ENCODE measurements around the gene NIPSNAP3A.

The NIPSNAP3A gene

GRCh38 chr9:104774831-104775573 is 27.5 kb downstream of the NIPSNAP3A start:
- no peak for DNase-seq (ENCODE audit: low read depth)

DNA sequence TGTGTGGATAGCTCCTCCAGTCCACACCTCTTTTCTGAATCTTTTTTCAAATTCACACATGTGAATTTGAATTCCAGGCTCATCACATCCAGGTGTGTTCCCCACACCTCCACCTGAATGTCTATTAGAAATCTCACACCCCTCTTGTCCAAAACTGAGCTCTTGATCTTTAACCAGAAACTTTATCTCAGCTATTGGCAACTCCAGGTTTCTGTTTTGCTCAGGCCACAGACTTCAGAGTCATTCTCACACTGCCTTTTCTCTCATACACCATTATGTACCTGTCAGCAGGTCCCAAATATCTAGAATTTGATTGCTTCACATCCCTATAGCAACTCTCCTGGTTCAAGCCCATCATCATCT is 28.1 kb downstream of the NIPSNAP3A start:
- DNase-seq (ENCODE audit: low read depth): no peak

DNA sequence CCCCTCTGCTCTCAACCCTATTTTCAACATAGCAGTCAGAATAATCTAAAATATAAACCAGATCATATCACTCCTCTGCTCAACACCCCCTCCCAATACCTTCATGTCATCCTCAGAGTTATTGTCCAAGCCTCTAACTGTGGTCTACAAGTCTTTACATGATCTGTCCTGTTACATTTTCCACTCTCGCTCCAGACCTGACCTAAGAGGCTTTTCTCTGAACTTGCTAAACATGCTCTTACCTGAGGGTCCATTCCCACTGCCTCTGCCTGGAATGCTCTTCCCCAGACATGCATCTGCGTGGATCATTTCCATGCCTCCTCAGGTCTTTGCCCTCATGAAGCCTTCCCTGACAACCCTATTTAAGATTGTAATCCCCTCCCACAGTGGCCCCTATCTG is 28.5 kb downstream of the NIPSNAP3A start:
- DNase-seq (ENCODE audit: low read depth): no peak

- no peak for DNase-seq (ENCODE audit: low read depth)
Measured at GRCh38 chr9:104776797-104777196, 29.3 kb downstream of the NIPSNAP3A start.

GRCh38 chr9:104778802-104779201 is 31.3 kb downstream of the NIPSNAP3A start:
- no peak for DNase-seq (ENCODE audit: low read depth)

GRCh38 chr9:104779334-104779733 is 31.9 kb downstream of the NIPSNAP3A start:
- no peak for DNase-seq (ENCODE audit: low read depth)

DNA sequence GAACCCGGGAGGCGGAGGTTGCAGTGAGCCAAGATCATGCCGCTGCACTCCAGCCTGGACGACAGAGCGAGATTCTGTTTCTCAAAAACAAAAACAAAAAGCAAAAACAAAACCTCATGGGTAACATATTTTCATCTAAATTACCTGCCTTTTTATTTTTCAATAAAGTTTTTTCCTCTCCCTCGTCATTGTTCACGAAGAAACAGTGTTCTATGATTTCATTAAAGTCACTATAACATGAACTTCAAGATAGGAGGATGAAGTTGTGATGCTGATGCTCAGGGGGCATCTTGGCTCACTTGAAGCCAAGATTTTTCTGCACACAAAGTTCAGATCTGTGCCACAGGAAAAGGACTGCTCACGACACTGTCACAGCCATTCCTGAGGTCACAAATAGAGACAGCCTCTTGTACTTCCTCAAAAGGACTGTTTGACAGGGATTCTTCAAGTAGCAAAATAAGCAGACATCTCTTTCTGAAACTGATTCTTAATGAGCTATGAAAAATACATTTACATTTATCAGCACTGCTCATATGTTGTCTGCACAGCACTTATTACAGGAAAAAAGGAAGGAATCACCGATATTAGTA is 32.6 kb downstream of the NIPSNAP3A start:
- no peak for DNase-seq (ENCODE audit: low read depth)

GRCh38 chr9:104780796-104781395 is 33.4 kb downstream of the NIPSNAP3A start:
- DNase-seq (ENCODE audit: low read depth): peak; percentile 25

GRCh38 chr9:104783588-104783987 is 36.1 kb downstream of the NIPSNAP3A start:
- DNase-seq (ENCODE audit: low read depth): no peak

DNA sequence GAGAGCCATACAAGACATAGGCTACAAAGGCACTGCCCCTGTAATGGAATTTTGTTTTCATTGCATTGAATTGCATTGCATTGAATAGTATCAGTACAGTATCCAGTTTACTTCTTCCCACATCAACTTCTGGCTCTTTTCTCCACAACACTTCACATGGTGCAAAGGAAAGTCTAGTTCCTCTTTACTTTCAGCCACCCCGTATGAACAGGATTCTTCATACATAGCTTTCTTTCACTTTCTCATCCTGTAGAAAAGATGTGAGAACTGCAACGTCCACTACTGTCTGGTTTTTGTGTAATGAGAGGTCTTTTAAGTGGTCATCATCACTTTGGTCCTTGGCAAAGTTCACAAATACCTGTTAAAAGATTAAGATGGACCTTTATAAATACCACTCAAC is 36.6 kb downstream of the NIPSNAP3A start:
- no peak for DNase-seq (ENCODE audit: low read depth)

- DNase-seq (ENCODE audit: low read depth): no peak
Measured at GRCh38 chr9:104786293-104786692, 38.8 kb downstream of the NIPSNAP3A start.

GRCh38 chr9:104787306-104788015 is 40.0 kb downstream of the NIPSNAP3A start:
- no peak for DNase-seq (ENCODE audit: low read depth)

GRCh38 chr9:104788251-104788650 is 40.8 kb downstream of the NIPSNAP3A start:
- DNase-seq (ENCODE audit: low read depth): no peak

GRCh38 chr9:104794070-104794469 is 46.6 kb downstream of the NIPSNAP3A start:
- no peak for DNase-seq (ENCODE audit: low read depth)

- no peak for DNase-seq (ENCODE audit: low read depth)
Measured at GRCh38 chr9:104795082-104795481, 47.6 kb downstream of the NIPSNAP3A start.

GRCh38 chr9:104795857-104796256 is 48.4 kb downstream of the NIPSNAP3A start:
- DNase-seq (ENCODE audit: low read depth): no peak

DNA sequence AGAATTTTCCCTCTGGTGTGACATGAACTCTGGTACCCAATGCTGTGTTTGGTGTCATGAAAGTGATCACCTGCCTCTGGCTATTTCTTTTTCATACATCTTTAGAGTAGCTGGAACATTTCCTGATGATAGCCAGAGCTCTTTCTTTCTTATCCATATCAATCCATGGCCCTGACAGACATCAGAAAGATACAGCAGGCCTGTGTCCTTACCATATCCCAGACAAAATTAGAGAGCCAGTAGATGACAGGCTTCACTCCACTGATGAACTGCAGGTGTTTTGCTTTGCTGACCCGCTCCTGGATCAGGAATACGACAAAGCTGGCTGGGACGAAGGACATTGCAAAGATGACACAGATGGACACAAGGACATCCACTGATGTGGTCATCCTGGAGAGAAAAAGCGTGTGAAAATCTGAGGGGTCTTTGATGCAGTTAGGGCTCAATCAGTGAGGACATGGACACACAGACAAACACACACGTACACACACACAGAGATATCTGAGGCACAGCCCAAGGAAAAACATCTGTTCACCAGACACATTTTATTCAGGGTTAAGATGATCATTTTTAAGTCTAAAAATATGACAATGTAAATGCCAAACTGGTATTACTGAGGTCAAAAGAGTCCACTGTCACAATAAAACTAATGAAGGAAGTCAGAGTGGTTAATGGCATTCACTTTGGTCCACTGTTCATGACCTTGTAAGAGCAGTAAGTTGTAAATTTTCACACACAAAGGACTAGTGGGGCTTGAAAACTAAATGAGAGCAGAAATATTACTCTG is 50.9 kb downstream of the NIPSNAP3A start:
- DNase-seq (ENCODE audit: low read depth): no peak

- no peak for DNase-seq (ENCODE audit: low read depth)
Measured at GRCh38 chr9:104800068-104800785, 52.7 kb downstream of the NIPSNAP3A start.

DNA sequence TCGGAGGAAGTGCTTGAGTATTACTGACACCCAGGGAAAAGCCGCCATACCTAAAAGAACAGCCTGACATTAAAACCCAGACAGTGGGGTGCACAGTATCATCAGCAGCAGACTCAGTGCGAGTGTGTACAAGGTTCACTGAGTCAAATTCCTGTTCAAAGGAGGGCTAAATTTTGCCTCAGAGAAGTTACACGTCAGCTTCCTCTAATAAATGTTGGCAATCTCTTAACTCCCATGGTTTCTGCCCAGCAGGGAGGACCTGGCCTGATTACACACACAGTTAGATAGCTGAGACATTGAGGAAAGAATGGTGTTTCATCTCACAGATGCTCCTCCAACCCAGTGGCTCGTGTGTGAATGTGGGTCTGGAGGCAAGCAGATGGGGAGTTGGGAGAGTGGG is 54.6 kb downstream of the NIPSNAP3A start:
- DNase-seq (ENCODE audit: low read depth): no peak

- no peak for DNase-seq (ENCODE audit: low read depth)
Measured at GRCh38 chr9:104802906-104803305, 55.4 kb downstream of the NIPSNAP3A start.

DNA sequence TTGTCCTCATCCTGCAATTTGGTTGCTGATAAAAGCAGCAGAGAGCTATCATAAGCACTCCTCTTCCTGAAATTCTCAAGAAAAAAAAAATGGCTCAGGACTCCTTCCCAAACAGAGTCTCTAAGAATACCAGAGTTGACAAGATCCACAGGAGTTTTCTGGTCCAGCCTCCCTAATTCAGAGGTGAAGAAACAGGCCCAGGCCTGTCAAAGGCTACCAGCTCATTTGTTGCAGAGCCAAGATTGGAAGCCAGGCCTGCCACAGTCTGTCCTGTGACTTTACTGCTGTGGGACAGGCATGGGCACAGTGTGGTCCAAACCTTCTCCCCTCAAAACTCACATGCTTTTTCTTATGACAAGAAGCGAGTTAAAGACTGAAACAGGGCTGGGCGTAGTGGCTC is 58.0 kb downstream of the NIPSNAP3A start:
- DNase-seq (ENCODE audit: low read depth): no peak
